Neuron (in vitro differentiated cells): ENCODE results near the gene RGS14.
A peak's percentile ranks its signal among the peaks of the same experiment; 100 is the strongest.

Source experiments
- H2AFZ ChIP-seq: one replicate; pipeline ENCODE4 v1.6.1; 2013; ENCODE audit warnings: low read depth, mild to moderate bottlenecking, inconsistent platforms, low read length, moderate library complexity
- H3K27me3 ChIP-seq: one replicate; pipeline ENCODE4 v1.6.1; 2013; ENCODE audit warnings: low read length; ENCODE audit not compliant: insufficient read depth
- H3K36me3 ChIP-seq: one replicate; pipeline ENCODE4 v1.6.1; 2013; ENCODE audit warnings: low read length; ENCODE audit not compliant: insufficient read depth
- H3K4me1 ChIP-seq: one replicate; pipeline ENCODE4 v1.6.1; 2013; ENCODE audit warnings: low read length; ENCODE audit not compliant: insufficient read depth
- H3K4me3 ChIP-seq: 2 replicates; pipeline ENCODE4 v1.5.1; 2013; ENCODE audit warnings: mild to moderate bottlenecking, low read length, moderate library complexity
- H3K9me3 ChIP-seq: one replicate; pipeline ENCODE4 v1.6.1; 2013; ENCODE audit warnings: low read length

Gene RGS14

GRCh38 chr5:177346820-177347219 is 10.9 kb upstream of the RGS14 start:
- H3K27me3 ChIP-seq = no peaks in the 10 kb centered on the region
- H3K36me3 ChIP-seq = peaks cover 24% of the 10 kb centered on the region
- H3K4me1 ChIP-seq = peaks cover 16% of the 10 kb centered on the region
- no peak overlapping the region for H3K4me3 ChIP-seq
- no peaks in the 10 kb centered on the region for H3K9me3 ChIP-seq
- no peak overlapping the region for H2AFZ ChIP-seq

GRCh38 chr5:177347699-177348098 is 10.0 kb upstream of the RGS14 start:
- peaks cover 20% of the 10 kb centered on the region for H3K4me1 ChIP-seq
- no peaks in the 10 kb centered on the region for H3K27me3 ChIP-seq
- H3K4me3 ChIP-seq = no peak overlapping the region
- H3K36me3 ChIP-seq = peaks cover 22% of the 10 kb centered on the region
- no peaks in the 10 kb centered on the region for H3K9me3 ChIP-seq
- H2AFZ ChIP-seq = no peak overlapping the region

DNA sequence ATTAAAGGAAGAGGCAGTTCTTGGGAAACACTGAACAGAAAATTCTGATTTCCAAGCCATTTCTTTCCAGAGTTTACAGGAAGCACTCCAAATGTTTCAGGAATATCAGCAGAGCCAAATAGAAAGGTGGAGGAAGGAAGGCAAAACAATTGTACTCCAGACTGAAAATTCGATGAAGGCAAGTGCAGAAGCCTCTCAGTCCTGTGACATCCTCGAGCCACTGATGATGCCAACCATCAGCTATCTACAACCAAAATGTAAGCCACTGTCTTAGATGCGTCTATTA is 8.4 kb upstream of the RGS14 start:
- Histone ChIP-seq H3K36me3 (peaks cover 14% of the 10 kb centered on the region), H2AFZ (no peak overlapping the region), H3K4me1 (peaks cover 20% of the 10 kb centered on the region), H3K27me3 (no peaks in the 10 kb centered on the region), H3K9me3 (no peaks in the 10 kb centered on the region), H3K4me3 (no peak overlapping the region)

GRCh38 chr5:177349762-177350161 is 8.0 kb upstream of the RGS14 start:
- Histone ChIP-seq H3K27me3 (no peaks in the 10 kb centered on the region), H3K4me1 (peaks cover 20% of the 10 kb centered on the region), H2AFZ (no peak overlapping the region), H3K4me3 (peak overlapping the region; percentile 70), H3K9me3 (no peaks in the 10 kb centered on the region), H3K36me3 (peaks cover 14% of the 10 kb centered on the region)

DNA sequence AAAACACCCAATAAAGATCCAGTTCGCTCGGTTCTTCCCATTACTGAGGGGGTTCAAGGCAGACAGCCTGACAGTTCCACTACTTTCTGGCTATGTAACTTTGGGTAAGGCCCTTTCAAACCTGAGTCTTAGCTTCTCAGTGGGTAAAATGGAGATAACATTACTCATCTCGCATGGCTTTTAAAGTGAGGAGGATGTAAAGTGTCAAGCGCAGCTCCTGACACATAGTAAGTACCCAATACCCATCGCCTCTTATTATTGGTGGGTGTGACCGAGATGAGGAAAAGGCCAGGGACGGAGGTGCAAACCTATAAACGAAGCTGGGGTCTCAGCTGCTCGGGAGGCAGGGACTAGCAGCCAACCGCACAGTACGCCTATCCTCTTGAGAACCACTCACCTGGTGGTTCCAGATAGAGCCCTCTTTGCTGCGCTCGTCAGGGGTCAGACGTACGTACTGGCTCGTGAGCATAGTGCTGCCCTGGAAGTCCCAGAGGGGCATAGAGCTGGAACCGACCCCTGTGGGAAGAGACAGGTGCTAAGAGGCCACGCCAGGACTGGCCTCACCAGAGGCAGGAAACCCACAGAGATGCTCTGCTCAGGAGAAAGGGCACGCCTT is 6.8 kb upstream of the RGS14 start:
- Histone ChIP-seq H3K4me1 (peaks cover 20% of the 10 kb centered on the region), H3K27me3 (no peaks in the 10 kb centered on the region), H3K4me3 (peak overlapping the region; percentile 70), H3K9me3 (no peaks in the 10 kb centered on the region), H2AFZ (peak overlapping the region; percentile 88), H3K36me3 (peaks cover 14% of the 10 kb centered on the region)

DNA sequence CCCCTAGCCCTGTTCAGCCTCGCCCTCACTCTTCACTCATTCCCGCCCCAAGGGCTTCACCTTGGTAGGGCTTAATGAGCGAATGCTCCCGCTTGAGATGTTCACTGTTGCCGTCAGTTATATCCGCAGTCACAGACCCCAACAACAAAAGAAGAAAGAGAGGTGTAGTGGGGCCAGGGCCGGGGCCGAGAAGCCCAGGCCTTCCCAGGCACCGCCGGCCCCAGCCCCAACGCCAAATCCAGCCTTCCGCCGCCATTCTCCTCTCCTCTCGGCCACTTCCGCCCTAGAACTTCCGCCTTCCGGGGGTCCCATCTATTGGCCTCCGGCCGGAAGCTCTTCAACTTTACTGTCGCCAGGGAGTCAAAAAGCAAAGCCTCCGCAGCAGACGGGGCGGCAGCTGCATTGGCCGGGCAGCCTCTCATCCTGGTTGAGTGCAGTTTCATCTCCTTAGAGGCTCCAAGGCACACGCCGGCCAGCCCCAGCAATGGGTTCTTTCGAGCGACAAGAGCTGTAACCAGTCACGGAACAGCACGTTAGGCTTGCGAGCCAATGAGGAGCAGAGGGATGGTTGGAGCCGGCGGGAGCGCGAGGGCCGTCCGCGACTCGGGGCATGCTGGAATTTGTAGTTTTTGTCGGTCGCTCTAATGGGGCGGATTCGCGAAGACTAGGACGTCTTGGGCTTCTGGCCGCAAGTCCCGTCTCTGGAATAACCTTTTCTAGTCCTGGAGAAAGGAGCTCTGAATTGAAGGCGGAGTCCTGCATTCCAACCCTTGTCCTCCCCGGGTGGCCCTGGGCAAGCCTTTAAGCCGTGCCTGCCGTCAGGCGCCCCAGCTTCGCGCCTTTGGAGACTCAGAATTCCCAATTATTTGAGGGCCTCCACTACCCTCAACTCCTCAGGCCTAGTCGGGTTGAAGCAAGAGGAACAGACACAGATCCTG is 6.1 kb upstream of the RGS14 start, which contains the start of gene LMAN2:
Gene LMAN2 (minus strand): TSS at position 277 of the 938 bp plus-strand sequence. CDS start 21 bp downstream, at position 256.
- H2AFZ ChIP-seq = peak within 1 kb of the TSS; percentile 88
- H3K27me3 ChIP-seq = peaks cover 3% of the 10 kb centered on the region
- H3K36me3 ChIP-seq = peaks cover 12% of the 10 kb centered on the region
- peaks cover 20% of the 10 kb centered on the region for H3K4me1 ChIP-seq
- H3K9me3 ChIP-seq = no peaks in the 10 kb centered on the region
- H3K4me3 ChIP-seq = peak within 1 kb of the TSS; percentile 70

GRCh38 chr5:177353093-177353492 is 4.6 kb upstream of the RGS14 start:
- H3K4me1 ChIP-seq = peaks cover 28% of the 10 kb centered on the region
- H3K27me3 ChIP-seq = peaks cover 6% of the 10 kb centered on the region
- H3K36me3 ChIP-seq = peaks cover 2% of the 10 kb centered on the region
- no peak overlapping the region for H3K4me3 ChIP-seq
- no peaks in the 10 kb centered on the region for H3K9me3 ChIP-seq
- no peak overlapping the region for H2AFZ ChIP-seq

DNA sequence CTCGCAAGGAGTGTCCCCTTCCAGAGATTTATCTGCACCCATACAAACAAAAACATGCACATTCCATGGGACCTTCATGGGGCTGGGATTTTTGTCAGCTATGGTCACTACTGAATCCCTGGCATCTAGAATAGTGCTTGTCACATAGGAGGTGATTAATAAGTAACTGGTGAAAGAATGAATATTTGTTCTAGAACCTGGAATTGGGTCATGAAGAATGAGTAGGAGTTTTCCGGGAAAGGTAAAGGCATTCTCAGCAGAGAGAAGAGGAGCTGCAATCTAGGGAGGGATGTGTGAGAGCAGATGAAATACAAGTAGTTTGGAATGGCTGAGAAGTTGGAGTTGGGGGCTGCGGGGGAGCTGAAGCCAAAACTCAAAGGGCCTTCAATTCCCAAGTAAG is 3.5 kb upstream of the RGS14 start:
- peaks cover 8% of the 10 kb centered on the region for H3K27me3 ChIP-seq

DNA sequence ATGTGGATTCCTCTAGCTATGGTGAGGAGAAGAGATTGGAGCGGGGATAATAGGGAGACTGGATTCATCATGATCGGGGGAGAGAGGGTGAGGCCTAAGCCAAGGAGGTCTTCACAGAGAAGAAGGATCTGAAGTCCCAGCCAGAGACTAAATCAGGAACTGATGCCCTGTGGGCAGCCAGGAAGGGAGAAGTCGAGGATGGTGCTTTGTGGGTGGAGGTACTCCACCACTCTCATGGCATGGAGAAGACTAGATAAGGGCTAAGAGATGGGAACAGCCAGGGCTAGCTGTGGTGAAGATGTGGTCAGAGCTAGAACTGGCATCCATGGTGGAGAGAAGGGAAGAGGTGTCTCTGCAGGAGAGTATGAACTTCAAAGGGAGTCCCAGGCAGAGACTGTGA is 3.0 kb upstream of the RGS14 start:
- H3K4me1 ChIP-seq = peaks cover 40% of the 10 kb centered on the region

More for the DNA sequence above, 3.5 kb upstream of the RGS14 start:
- peaks cover 2% of the 10 kb centered on the region for H3K36me3 ChIP-seq
- no peak overlapping the region for H2AFZ ChIP-seq
- H3K4me3 ChIP-seq = no peak overlapping the region
- H3K4me1 ChIP-seq = peaks cover 39% of the 10 kb centered on the region
- no peaks in the 10 kb centered on the region for H3K9me3 ChIP-seq

GRCh38 chr5:177355162-177355867 is 2.4 kb upstream of the RGS14 start:
- H3K36me3 ChIP-seq = no peaks in the 10 kb centered on the region
- H3K27me3 ChIP-seq = peaks cover 8% of the 10 kb centered on the region
- H3K4me3 ChIP-seq = no peak overlapping the region
- no peaks in the 10 kb centered on the region for H3K9me3 ChIP-seq
- no peak overlapping the region for H2AFZ ChIP-seq
- H3K4me1 ChIP-seq = peaks cover 34% of the 10 kb centered on the region

More for the DNA sequence above, 3.0 kb upstream of the RGS14 start:
- no peaks in the 10 kb centered on the region for H3K36me3 ChIP-seq
- no peak overlapping the region for H3K4me3 ChIP-seq
- no peaks in the 10 kb centered on the region for H3K9me3 ChIP-seq
- H3K27me3 ChIP-seq = peaks cover 8% of the 10 kb centered on the region
- H2AFZ ChIP-seq = no peak overlapping the region

- Histone ChIP-seq H3K4me3 (no peak overlapping the region), H3K9me3 (no peaks in the 10 kb centered on the region), H3K36me3 (no peaks in the 10 kb centered on the region), H3K4me1 (peaks cover 29% of the 10 kb centered on the region), H2AFZ (no peak overlapping the region), H3K27me3 (peaks cover 8% of the 10 kb centered on the region)
Measured at GRCh38 chr5:177355868-177356168, 1.9 kb upstream of the RGS14 start.

- Histone ChIP-seq H3K27me3 (peaks cover 13% of the 10 kb centered on the region), H3K9me3 (no peaks in the 10 kb centered on the region), H2AFZ (no peak overlapping the region), H3K36me3 (no peaks in the 10 kb centered on the region), H3K4me1 (peaks cover 26% of the 10 kb centered on the region), H3K4me3 (no peak overlapping the region)
Measured at GRCh38 chr5:177356746-177357145, 978 bp upstream of the RGS14 start.

- Histone ChIP-seq H3K4me1 (peaks cover 24% of the 10 kb centered on the region), H3K27me3 (peaks cover 13% of the 10 kb centered on the region), H2AFZ (no peak overlapping the region), H3K36me3 (no peaks in the 10 kb centered on the region), H3K4me3 (no peak overlapping the region), H3K9me3 (no peaks in the 10 kb centered on the region)
Measured at GRCh38 chr5:177357146-177357458, 622 bp upstream of the RGS14 start.
